BE2C (cell line): ENCODE measurements around the gene ALK.

ENCODE experiments used
- DNase-seq: peaks from one replicate; pipeline ENCODE4 v3.0.0-alpha.2; 2020
- H3K27me3 ChIP-seq: fragments of 250-450 bp; sonication (Bioruptor Pico); 2 replicates; pipeline ENCODE4 v1.5.1; 2020; ENCODE audit warnings: mild to moderate bottlenecking
- H3K36me3 ChIP-seq: fragments of 250-450 bp; sonication (Bioruptor Pico); 2 replicates; pipeline ENCODE4 v1.5.1; 2020; ENCODE audit warnings: mild to moderate bottlenecking
- H3K4me1 ChIP-seq: fragments of 250-450 bp; sonication (Bioruptor Pico); 2 replicates; pipeline ENCODE4 v1.5.1; 2020
- H3K4me3 ChIP-seq: 2 replicates; pipeline ENCODE4 v1.5.1; 2011; ENCODE audit warnings: low read depth, low read length
- H3K9me3 ChIP-seq: fragments of 250-450 bp; sonication (Bioruptor Pico); 2 replicates; pipeline ENCODE4 v1.5.1; 2020
- TF ChIP-seq, protein P1 (sequence below): IDR thresholded peaks from 2 replicates; pipeline ENCODE4 v1.5.1; 2012; ENCODE audit warnings: mild to moderate bottlenecking, low read depth, low read length

ALK gene

DNA sequence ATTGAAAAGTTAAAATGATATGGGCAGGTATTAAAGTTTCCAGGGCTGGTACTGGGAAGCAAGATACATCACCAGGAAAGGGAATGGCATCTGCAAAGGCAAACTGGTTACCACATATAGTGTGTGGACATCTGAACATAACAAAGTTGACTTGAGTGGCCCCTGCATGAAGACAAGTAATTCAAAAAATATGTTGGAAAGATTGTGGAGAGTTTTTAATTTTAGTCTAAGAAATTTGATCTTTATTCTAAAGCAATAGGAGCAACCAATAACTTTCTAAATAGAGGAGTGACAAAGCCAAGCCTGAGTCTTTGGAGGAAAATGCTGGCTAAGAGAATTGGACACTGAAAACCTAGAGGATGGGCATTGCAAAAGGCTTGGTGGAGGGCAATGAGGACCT is 278.2 kb downstream of the ALK start:
- DNase-seq, result no peak
- TF ChIP-seq, protein P1, sequence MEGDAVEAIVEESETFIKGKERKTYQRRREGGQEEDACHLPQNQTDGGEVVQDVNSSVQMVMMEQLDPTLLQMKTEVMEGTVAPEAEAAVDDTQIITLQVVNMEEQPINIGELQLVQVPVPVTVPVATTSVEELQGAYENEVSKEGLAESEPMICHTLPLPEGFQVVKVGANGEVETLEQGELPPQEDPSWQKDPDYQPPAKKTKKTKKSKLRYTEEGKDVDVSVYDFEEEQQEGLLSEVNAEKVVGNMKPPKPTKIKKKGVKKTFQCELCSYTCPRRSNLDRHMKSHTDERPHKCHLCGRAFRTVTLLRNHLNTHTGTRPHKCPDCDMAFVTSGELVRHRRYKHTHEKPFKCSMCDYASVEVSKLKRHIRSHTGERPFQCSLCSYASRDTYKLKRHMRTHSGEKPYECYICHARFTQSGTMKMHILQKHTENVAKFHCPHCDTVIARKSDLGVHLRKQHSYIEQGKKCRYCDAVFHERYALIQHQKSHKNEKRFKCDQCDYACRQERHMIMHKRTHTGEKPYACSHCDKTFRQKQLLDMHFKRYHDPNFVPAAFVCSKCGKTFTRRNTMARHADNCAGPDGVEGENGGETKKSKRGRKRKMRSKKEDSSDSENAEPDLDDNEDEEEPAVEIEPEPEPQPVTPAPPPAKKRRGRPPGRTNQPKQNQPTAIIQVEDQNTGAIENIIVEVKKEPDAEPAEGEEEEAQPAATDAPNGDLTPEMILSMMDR, result no peak
- Histone ChIP-seq H3K27me3 (no peaks in the 10 kb centered on the region), H3K9me3 (no peaks in the 10 kb centered on the region), H3K4me3 (no peak overlapping the region), H3K36me3 (no peaks in the 10 kb centered on the region), H3K4me1 (no peaks in the 10 kb centered on the region)

DNA sequence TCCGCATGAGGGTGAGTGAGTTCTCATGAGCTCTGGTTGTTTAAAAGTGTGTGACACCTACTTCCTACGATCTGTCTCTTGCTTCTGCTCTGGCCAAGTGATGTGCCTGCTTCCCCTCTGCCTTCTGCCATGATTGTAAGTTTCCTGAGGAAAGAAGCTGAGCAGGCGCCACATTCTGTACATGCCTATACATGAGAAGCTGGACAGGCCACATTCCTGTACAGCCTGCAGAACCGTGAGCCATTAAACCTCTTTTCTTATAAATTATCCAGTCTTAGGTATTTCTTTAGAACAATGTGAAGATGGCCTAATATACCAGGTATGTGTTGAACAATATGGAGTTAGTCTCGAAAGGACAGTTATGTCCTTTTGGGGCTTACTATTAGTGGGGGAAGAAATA is 281.0 kb downstream of the ALK start:
- no peak for DNase-seq
- no peaks in the 10 kb centered on the region for H3K36me3 ChIP-seq
- H3K4me3 ChIP-seq, result no peak overlapping the region
- TF ChIP-seq, protein P1, result no peak
- H3K4me1 ChIP-seq, result no peaks in the 10 kb centered on the region
- no peaks in the 10 kb centered on the region for H3K9me3 ChIP-seq
- no peaks in the 10 kb centered on the region for H3K27me3 ChIP-seq

DNA sequence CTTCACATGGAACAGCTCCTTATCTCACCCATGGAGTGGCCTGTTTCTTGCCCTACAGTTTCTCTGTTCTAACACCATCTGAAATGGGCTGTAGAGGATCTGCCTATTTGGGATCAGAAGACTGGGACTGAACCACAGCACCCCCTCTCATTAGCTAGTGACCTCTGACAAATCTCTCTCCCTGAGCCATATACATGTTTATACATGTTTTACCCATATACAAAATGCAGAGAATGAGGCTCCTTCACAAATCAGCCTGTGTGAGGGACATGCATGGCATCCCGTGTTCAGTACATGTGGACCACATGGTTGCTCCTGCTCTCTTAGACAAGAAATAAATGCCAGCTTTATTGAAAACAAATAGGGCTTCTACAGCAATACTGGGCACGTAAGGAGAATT is 282.7 kb downstream of the ALK start:
- DNase-seq, result no peak
- TF ChIP-seq, protein P1, result no peak
- no peaks in the 10 kb centered on the region for H3K4me1 ChIP-seq
- no peaks in the 10 kb centered on the region for H3K36me3 ChIP-seq
- no peaks in the 10 kb centered on the region for H3K27me3 ChIP-seq
- H3K9me3 ChIP-seq, result no peaks in the 10 kb centered on the region
- H3K4me3 ChIP-seq, result no peak overlapping the region

DNA sequence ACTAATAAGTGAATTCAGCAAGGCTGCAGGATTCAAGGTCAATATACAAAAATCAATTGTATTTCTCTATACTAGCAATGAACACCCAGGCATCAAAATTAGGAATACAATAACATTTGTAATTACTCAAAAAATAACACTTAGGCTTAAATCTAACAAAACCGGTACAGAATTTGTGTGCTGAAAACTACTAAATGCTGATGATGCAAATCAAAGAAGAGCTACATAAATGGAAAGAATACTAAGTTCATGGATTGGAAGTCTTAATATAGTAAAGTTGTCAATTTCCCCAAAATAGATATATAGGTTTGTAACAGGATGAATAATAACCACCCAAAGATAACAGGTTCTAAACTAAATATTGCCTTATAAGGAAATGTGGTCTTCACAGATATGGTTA is 286.5 kb downstream of the ALK start:
- Histone ChIP-seq H3K36me3 (no peaks in the 10 kb centered on the region), H3K9me3 (no peaks in the 10 kb centered on the region), H3K4me1 (no peaks in the 10 kb centered on the region; the same call in 1 of the 2 replicates), H3K4me3 (no peak overlapping the region), H3K27me3 (no peaks in the 10 kb centered on the region)
- no peak for DNase-seq
- TF ChIP-seq, protein P1, result no peak

DNA sequence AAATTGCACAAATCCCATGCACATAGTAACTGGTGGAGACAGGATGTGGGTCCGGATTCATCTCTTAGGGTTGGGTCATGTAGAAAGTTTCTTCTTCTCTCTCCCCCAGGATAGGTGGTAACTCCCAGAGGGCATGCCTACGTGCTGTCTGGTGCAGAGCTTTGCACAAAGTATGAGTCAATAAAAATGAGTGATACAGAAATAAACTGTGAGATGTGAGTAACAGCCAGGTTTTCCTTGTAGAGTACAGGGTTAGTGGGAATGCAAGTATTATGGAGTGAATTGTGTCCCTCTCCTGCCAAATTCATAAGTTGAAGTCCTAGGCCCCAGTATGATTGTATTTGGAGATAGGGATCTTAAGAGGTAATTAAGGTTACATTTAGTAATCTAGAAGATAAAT is 289.4 kb downstream of the ALK start:
- H3K36me3 ChIP-seq, result no peaks in the 10 kb centered on the region
- TF ChIP-seq, protein P1, result no peak
- no peaks in the 10 kb centered on the region for H3K27me3 ChIP-seq
- no peak overlapping the region for H3K4me3 ChIP-seq
- no peaks in the 10 kb centered on the region; the same call in 1 of the 2 replicates for H3K4me1 ChIP-seq
- H3K9me3 ChIP-seq, result no peaks in the 10 kb centered on the region
- DNase-seq, result no peak

DNA sequence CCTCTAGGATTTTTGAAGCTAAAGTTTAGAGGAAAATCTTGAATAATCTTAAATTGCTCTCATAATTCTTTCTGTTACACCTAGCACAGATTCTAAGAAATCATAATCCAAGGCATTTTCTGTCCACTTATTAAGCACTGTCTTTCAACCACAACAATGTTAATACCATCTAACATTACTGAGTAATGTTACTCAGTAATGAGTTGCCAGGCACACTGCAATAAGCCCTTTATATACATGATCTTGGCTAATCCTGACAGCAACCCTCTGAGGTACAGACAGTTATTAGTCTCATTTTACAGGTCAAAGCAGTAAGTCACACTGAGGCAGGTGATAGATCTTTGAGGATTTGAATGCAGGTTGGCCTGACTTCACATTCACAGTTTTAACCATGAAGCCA is 291.9 kb downstream of the ALK start:
- no peak for DNase-seq
- Histone ChIP-seq H3K4me1 (no peaks in the 10 kb centered on the region; the same call in 1 of the 2 replicates), H3K27me3 (no peaks in the 10 kb centered on the region), H3K9me3 (no peaks in the 10 kb centered on the region), H3K4me3 (no peak overlapping the region), H3K36me3 (no peaks in the 10 kb centered on the region)
- TF ChIP-seq, protein P1, result no peak
